ENCODE data around the gene GATA2. TPM values are rescaled to one million over a fixed set of nuclear protein-coding genes. Genes with fewer than 3 reads are reported as not detected.

Gene GATA2
- total RNA-seq, 1 experiment from 2014 or later: 18.6 TPM

- H4K20me1 ChIP-seq (ENCODE audit: insufficient read depth): no peaks in the 10 kb centered on the region
- H3K4me3 ChIP-seq (replicated peaks in 1 of 2; ENCODE audit: low read depth in 1 of 2, low read length in 2 of 2): no peak overlapping the region
- no peak for TF ChIP-seq RAD21 (IDR thresholded peaks at IDR 0.05; ENCODE audit: low read depth)
- H3K4me1 ChIP-seq (ENCODE audit: control insufficient read depth in 1 of 2, insufficient read depth in 2 of 2, low read length in 2 of 2): peaks cover 0 to 6% of the 10 kb centered on the region in 2 experiments; a peak in 2 of 4 replicates
- RAD21 ChIA-PET (ENCODE audit: low non-redundant PET in 1 of 2, low total read pairs in 2 of 2, uncharacterized antibody in 2 of 2, unreplicated experiment in 2 of 2): no interaction called here
- H3K79me2 ChIP-seq (ENCODE audit: insufficient read depth, low read length): peaks cover 9% of the 10 kb centered on the region; the same call in 1 of the 2 replicates
- BruUV-seq (replicated peaks): no TSS peak
- peaks cover 0 to 2% of the 10 kb centered on the region in 2 experiments; a peak in 2 of 4 replicates for H3K36me3 ChIP-seq (ENCODE audit: control insufficient read depth in 1 of 2, insufficient read depth in 2 of 2, low read length in 2 of 2)
- intact Hi-C loops (cut with micrococcal nuclease): loop anchor here (5.0 kb wide), 1 partner anchor 269 kb away; no protein-coding TSS in a partner anchor
- no peak for ATAC-seq
- no peak overlapping the region for H3K27ac ChIP-seq (ENCODE audit: low read depth, low read length)
- no peak overlapping the region for H3K4me2 ChIP-seq (ENCODE audit: low read length)
- POLR2A ChIA-PET: no interaction called here
- no peaks in the 10 kb centered on the region for H3K9me2 ChIP-seq (ENCODE audit: insufficient read depth)
- no peak overlapping the region for H3K9ac ChIP-seq (ENCODE audit: low read length)
- H3K27me3 ChIP-seq (ENCODE audit: insufficient read depth, low read length): no peaks in the 10 kb centered on the region
- CTCF ChIA-PET: no interaction called here
- no peaks in the 10 kb centered on the region for H3K9me3 ChIP-seq (ENCODE audit: control insufficient read depth in 1 of 2, insufficient read depth in 1 of 2, low read depth in 1 of 2, low read length in 2 of 2)
- DNase-seq (ENCODE audit: low read depth, low spot score): no peak
- H2AFZ ChIP-seq (ENCODE audit: low read depth, low read length, poor library complexity, severe bottlenecking): no peak overlapping the region
Measured at GRCh38 chr3:128496602-128497304, 3.8 kb upstream of the GATA2 start.

- intact Hi-C loops (cut with micrococcal nuclease): loop anchor here (5.0 kb wide), 1 partner anchor 269 kb away; no protein-coding TSS in a partner anchor
- RAD21 ChIA-PET (ENCODE audit: low non-redundant PET in 1 of 2, low total read pairs in 2 of 2, uncharacterized antibody in 2 of 2, unreplicated experiment in 2 of 2): interaction anchor here in 1 of 2 experiments (0.6 kb wide), 1 partner anchor 82 kb away, joined by 3 read pairs; no protein-coding TSS in a partner anchor
- Histone ChIP-seq H3K36me3 (ENCODE audit: control insufficient read depth in 1 of 2, insufficient read depth in 2 of 2, low read length in 2 of 2) (peaks cover 0 to 2% of the 10 kb centered on the region in 2 experiments; a peak in 2 of 4 replicates), H3K27me3 (ENCODE audit: insufficient read depth, low read length) (no peaks in the 10 kb centered on the region), H4K20me1 (ENCODE audit: insufficient read depth) (no peaks in the 10 kb centered on the region), H3K4me3 (replicated peaks in 1 of 2; ENCODE audit: low read depth in 1 of 2, low read length in 2 of 2) (no peak overlapping the region), H3K4me2 (ENCODE audit: low read length) (no peak overlapping the region), H2AFZ (ENCODE audit: low read depth, low read length, poor library complexity, severe bottlenecking) (no peak overlapping the region), H3K4me1 (ENCODE audit: control insufficient read depth in 1 of 2, insufficient read depth in 2 of 2, low read length in 2 of 2) (peaks cover 0 to 6% of the 10 kb centered on the region in 2 experiments; a peak in 2 of 4 replicates), H3K9ac (ENCODE audit: low read length) (no peak overlapping the region), H3K9me3 (ENCODE audit: control insufficient read depth in 1 of 2, insufficient read depth in 1 of 2, low read depth in 1 of 2, low read length in 2 of 2) (no peaks in the 10 kb centered on the region), H3K9me2 (ENCODE audit: insufficient read depth) (no peaks in the 10 kb centered on the region), H3K27ac (ENCODE audit: low read depth, low read length) (no peak overlapping the region), H3K79me2 (ENCODE audit: insufficient read depth, low read length) (peaks cover 15% of the 10 kb centered on the region; the same call in 1 of the 2 replicates)
- no TSS peak for BruUV-seq (replicated peaks)
- POLR2A ChIA-PET: no interaction called here
- CTCF ChIA-PET: no interaction called here
- no peak for DNase-seq (ENCODE audit: low read depth, low spot score)
- ATAC-seq: no peak
- no peak for TF ChIP-seq ELF1 (IDR thresholded peaks at IDR 0.05; ENCODE audit: borderline replicate concordance, low read depth)
- no peak for TF ChIP-seq TCF7L2 (IDR thresholded peaks at IDR 0.05; ENCODE audit: borderline replicate concordance, extremely low read depth, insufficient read depth, insufficient read length)
- no peak for TF ChIP-seq ATF3 (IDR thresholded peaks at IDR 0.05)
- TF ChIP-seq EZH2phosphoT487 (IDR thresholded peaks at IDR 0.05; ENCODE audit: borderline replicate concordance): no peak
- TF ChIP-seq CBX3 (IDR thresholded peaks at IDR 0.05; ENCODE audit: low read depth): no peak
- TF ChIP-seq FOSL1 (IDR thresholded peaks at IDR 0.05; ENCODE audit: low read depth): no peak
- TF ChIP-seq JUND (IDR thresholded peaks at IDR 0.05): no peak
- TF ChIP-seq SIN3A (IDR thresholded peaks at IDR 0.05; ENCODE audit: low read depth): no peak
- no peak for TF ChIP-seq CEBPB (IDR thresholded peaks at IDR 0.05; ENCODE audit: low read depth)
- no peak for TF ChIP-seq ZBTB33 (IDR thresholded peaks at IDR 0.05; ENCODE audit: extremely low read depth, insufficient replicate concordance, low read length)
- TF ChIP-seq POLR2A (IDR thresholded peaks at IDR 0.05; ENCODE audit: borderline replicate concordance, extremely low read depth, insufficient read depth, insufficient read length): no peak
- TF ChIP-seq SP1 (IDR thresholded peaks at IDR 0.05; ENCODE audit: low read depth): no peak
- no peak for TF ChIP-seq CTCF (IDR thresholded peaks at IDR 0.05 in 2 of 3, conservative IDR thresholded peaks at IDR 0.05 in 1 of 3; ENCODE audit: borderline replicate concordance in 1 of 3, insufficient read depth in 1 of 3, low read depth in 2 of 3, low read length in 2 of 3)
- no peak for TF ChIP-seq EGR1 (IDR thresholded peaks at IDR 0.05; ENCODE audit: low read depth)
- TF ChIP-seq ZNF274 (IDR thresholded peaks at IDR 0.05; ENCODE audit: low read depth, low read length): no peak
Measured at GRCh38 chr3:128496019-128496601, 3.1 kb upstream of the GATA2 start.
